ENCODE results near the gene THSD4.

DNA sequence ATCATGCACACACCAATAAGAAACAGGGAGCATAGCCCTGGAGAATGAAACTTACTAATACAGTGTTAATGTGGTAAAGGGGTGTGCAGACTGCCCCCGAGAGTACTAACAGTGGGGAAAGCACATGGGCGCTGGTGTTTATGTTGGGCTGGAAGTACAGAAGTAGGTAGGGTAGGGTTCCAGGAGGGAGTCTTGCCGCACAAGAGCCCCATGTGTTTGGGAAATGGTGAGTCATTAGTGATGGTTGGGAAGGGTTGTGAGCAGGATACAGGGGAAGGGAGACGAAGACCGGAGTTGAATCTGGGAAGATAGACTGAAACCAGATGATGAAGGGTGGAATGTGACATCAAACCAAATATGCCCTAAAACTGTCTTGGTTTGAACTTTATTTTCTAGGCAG lies 117.1 kb downstream of the THSD4 start:
- TF ChIP-seq POLR2A (IDR thresholded peaks at IDR 0.05) (no peak), POLR2AphosphoS5 (IDR thresholded peaks at IDR 0.05) (no peak), EP300 (IDR thresholded peaks at IDR 0.05) (no peak)
- TF ChIP-seq, protein P1, sequence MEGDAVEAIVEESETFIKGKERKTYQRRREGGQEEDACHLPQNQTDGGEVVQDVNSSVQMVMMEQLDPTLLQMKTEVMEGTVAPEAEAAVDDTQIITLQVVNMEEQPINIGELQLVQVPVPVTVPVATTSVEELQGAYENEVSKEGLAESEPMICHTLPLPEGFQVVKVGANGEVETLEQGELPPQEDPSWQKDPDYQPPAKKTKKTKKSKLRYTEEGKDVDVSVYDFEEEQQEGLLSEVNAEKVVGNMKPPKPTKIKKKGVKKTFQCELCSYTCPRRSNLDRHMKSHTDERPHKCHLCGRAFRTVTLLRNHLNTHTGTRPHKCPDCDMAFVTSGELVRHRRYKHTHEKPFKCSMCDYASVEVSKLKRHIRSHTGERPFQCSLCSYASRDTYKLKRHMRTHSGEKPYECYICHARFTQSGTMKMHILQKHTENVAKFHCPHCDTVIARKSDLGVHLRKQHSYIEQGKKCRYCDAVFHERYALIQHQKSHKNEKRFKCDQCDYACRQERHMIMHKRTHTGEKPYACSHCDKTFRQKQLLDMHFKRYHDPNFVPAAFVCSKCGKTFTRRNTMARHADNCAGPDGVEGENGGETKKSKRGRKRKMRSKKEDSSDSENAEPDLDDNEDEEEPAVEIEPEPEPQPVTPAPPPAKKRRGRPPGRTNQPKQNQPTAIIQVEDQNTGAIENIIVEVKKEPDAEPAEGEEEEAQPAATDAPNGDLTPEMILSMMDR (IDR thresholded peaks at IDR 0.05) = no peak

All from suprapubic skin (tissue), 4 donors.